NT2/D1 (cell line): Measurements from ENCODE around the gene PACS2.

Experiments
- SUZ12 ChIP-seq: IDR thresholded peaks from 2 replicates; pipeline ENCODE4 v1.6.1; 2011; ENCODE audit not compliant: insufficient read length, insufficient read depth; ENCODE audit errors: extremely low read depth
- YY1 ChIP-seq: IDR thresholded peaks from 2 replicates; pipeline ENCODE4 v1.6.1; 2011; ENCODE audit not compliant: insufficient read length, insufficient read depth

DNA sequence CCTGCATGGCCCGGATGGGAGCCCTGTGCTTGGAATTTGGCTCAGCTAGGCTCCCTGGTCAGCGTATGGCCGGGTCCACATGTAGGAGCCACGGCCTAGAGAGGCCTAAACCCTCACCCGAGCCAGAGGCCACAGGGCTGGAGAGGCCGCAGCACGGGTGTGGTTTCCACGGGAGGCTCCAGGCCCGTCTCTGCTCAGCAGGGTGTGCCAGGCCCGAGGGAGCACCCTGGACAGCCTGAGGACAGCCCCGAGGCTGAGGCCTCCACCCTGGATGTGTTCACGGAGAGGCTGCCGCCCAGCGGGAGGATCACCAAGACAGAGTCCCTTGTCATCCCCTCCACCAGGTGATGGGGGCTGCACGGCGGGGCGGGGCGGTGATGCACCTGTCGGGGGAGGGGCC lies 66.2 kb downstream of the PACS2 start:
- TF ChIP-seq YY1, result no peak
- TF ChIP-seq SUZ12, result no peak
